B cell (primary cell): ENCODE measurements around the gene ISLR. TPM values are rescaled to one million over a fixed set of nuclear protein-coding genes. Genes with fewer than 3 reads are reported as not detected.

Experiments used
- ATAC-seq: fragments of 200-7000 bp; cut with Tn5 transposase; one replicate; pipeline ENCODE4 v1.10.0; 2021; ENCODE audit warnings: low read depth, mild to moderate bottlenecking, moderate number of reproducible peaks, moderate library complexity
- CTCF ChIA-PET: fragments of 350-600 bp; sonication (Branson Sonifier 250); formaldehyde crosslinking; loops from one replicate; lab custom pipeline; 2021; ENCODE audit warnings: antibody characterized with exemption, inconsistent platforms; lab: Charles Lee
- POLR2A ChIA-PET: fragments of 350-600 bp; sonication (Branson Sonifier 250); formaldehyde crosslinking; loops from one replicate; lab custom pipeline; 2021; ENCODE audit warnings: antibody characterized with exemption; lab: Charles Lee
- DNase-seq: peaks from one replicate; pipeline ENCODE4 v3.0.0; 2013
- H2AFZ ChIP-seq: 2 replicates; pipeline ENCODE4 v1.6.1; 2012; ENCODE audit warnings: mild to moderate bottlenecking, low read depth, low read length; ENCODE audit not compliant: insufficient read depth, poor library complexity, severe bottlenecking
- H3K27ac ChIP-seq, 2 donors: 1 replicate in 1 of 2; 2 replicates in 1 of 2; pipeline ENCODE4 v1.5.1; 2012 to 2013; ENCODE audit warnings: low read length in 2 of 2, mild to moderate bottlenecking in 2 of 2, moderate library complexity in 1 of 2
- H3K27me3 ChIP-seq, 4 experiments: fragments of 200-600 bp in 1 of 4; sonication (generic) in 1 of 4; replicated peaks in 1 of 4; 1 replicate in 2 of 4; 2 replicates in 2 of 4; pipeline versions ENCODE4 v1.6.1 to v1.7.0; 2013 to 2016; ENCODE audit warnings: low read length in 3 of 4, mild to moderate bottlenecking in 2 of 4, mixed read lengths in 1 of 4, moderate library complexity in 1 of 4; ENCODE audit not compliant: insufficient read depth in 4 of 4, control insufficient read depth in 3 of 4; ENCODE audit errors: control extremely low read depth in 1 of 4
- H3K36me3 ChIP-seq, 2 experiments: replicated peaks in 1 of 2; 1 replicate in 1 of 2; 2 replicates in 1 of 2; pipeline versions ENCODE4 v1.6.1 to v1.7.1; 2013; ENCODE audit warnings: low read length in 1 of 2; ENCODE audit not compliant: insufficient read depth in 2 of 2, control insufficient read depth in 1 of 2; ENCODE audit errors: control extremely low read depth in 1 of 2, extremely low read depth in 1 of 2
- H3K4me1 ChIP-seq, 2 donors: fragments of 200-600 bp in 1 of 2; sonication (generic) in 1 of 2; 1 replicate in 1 of 2; 2 replicates in 1 of 2; pipeline versions ENCODE4 v1.5.1 to v1.6.1; 2013 to 2017; ENCODE audit warnings: low read length in 2 of 2; ENCODE audit not compliant: control insufficient read depth in 2 of 2, insufficient read depth in 2 of 2
- H3K4me2 ChIP-seq: replicated peaks from 2 replicates; pipeline ENCODE3; 2012; ENCODE audit warnings: mild to moderate bottlenecking, low read depth, low read length; ENCODE audit not compliant: poor library complexity, severe bottlenecking
- H3K4me3 ChIP-seq, 5 experiments: fragments of 200-600 bp in 1 of 5; sonication (generic) in 1 of 5; 1 replicate in 3 of 5; 2 replicates in 2 of 5; pipeline versions ENCODE4 v1.5.1 to v1.7.0; 2011 to 2016; ENCODE audit warnings: low read length in 4 of 5, mild to moderate bottlenecking in 4 of 5, low read depth in 2 of 5, control low read depth in 1 of 5, moderate library complexity in 1 of 5; ENCODE audit not compliant: insufficient read depth in 1 of 5; ENCODE audit errors: control extremely low read depth in 1 of 5, extremely low read depth in 1 of 5
- H3K79me2 ChIP-seq: fragments of 200-600 bp; sonication (generic); one replicate; pipeline ENCODE4 v1.6.0; 2016; ENCODE audit warnings: low read length; ENCODE audit not compliant: control insufficient read depth, insufficient read depth
- H3K9ac ChIP-seq: fragments of 200-600 bp; sonication (generic); 2 replicates; pipeline ENCODE4 v1.6.1; 2017; ENCODE audit warnings: mild to moderate bottlenecking, low read length, moderate library complexity
- H3K9me3 ChIP-seq, 3 donors: one replicate each; pipeline versions ENCODE4 v1.6.1 to v1.7.1; 2013; ENCODE audit warnings: low read length in 2 of 3; ENCODE audit not compliant: control insufficient read depth in 2 of 3, insufficient read depth in 1 of 3; ENCODE audit errors: control extremely low read depth in 1 of 3
- H4K20me1 ChIP-seq: 2 replicates; pipeline ENCODE4 v1.6.0; 2012; ENCODE audit warnings: mild to moderate bottlenecking, low read length; ENCODE audit not compliant: insufficient read depth, control insufficient read depth, poor library complexity, severe bottlenecking
- H3K27ac Mint-ChIP-seq: one replicate; pipeline ENCODE4 v1.8.0; 2021; ENCODE audit warnings: mixed read lengths
- H3K27me3 Mint-ChIP-seq: one replicate; pipeline ENCODE4 v1.8.0; 2021; ENCODE audit warnings: mixed read lengths
- H3K4me1 Mint-ChIP-seq: one replicate; pipeline ENCODE4 v1.8.0; 2021; ENCODE audit warnings: mixed read lengths
- H3K4me3 Mint-ChIP-seq: one replicate; pipeline ENCODE4 v1.8.0; 2021; ENCODE audit warnings: mixed read lengths
- H3K9me3 Mint-ChIP-seq: one replicate; pipeline ENCODE4 v1.8.0; 2022; ENCODE audit warnings: mixed read lengths; ENCODE audit not compliant: insufficient read depth
- EZH2 ChIP-seq: IDR thresholded peaks from 2 replicates; pipeline ENCODE4 v1.6.1; 2012; ENCODE audit warnings: borderline replicate concordance, low read depth, mild to moderate bottlenecking, moderate library complexity, low read length; ENCODE audit not compliant: insufficient read depth, poor library complexity, severe bottlenecking
- WGBS: methylation state at CpG from one replicate; pipeline ENCODE4 v1.1.5; 2013; ENCODE audit warnings: missing lambda C conversion rate; ENCODE audit not compliant: insufficient coverage; 5-methylcytosine and 5-hydroxymethylcytosine counted together
- intact Hi-C: fragments of 100-400 bp; cut with micrococcal nuclease; formaldehyde crosslinking; loops from one replicate; pipeline ENCODE4 v1.10.0; 2022
- polyA plus RNA-seq: library from polyadenylated mRNA; depleted of rRNA; stranded (reverse); fragments of >200 nt; gene quantifications from 2 replicates; pipeline ENCODE4 v1.2.3, GENCODE V29; 2012
- total RNA-seq, 2 donors: library from RNA; stranded (reverse); fragments of 120-200 nt in 1 of 2; gene quantifications; 1 replicate in 1 of 2; 2 replicates in 1 of 2; pipeline versions ENCODE4 v1.2.3 to v1.2.4, GENCODE V29; 2013 to 2022
- TF ChIP-seq, protein P1 (sequence below): fragments of 200-600 bp; IDR thresholded peaks from one replicate; pipeline ENCODE4 v1.8.0; 2022; ENCODE audit warnings: antibody characterized with exemption, mild to moderate bottlenecking

Gene ISLR
- total and polyA plus RNA-seq, 2 donors (not counting 1 experiment from before 2014, with no cell fraction given), result not detected

DNA sequence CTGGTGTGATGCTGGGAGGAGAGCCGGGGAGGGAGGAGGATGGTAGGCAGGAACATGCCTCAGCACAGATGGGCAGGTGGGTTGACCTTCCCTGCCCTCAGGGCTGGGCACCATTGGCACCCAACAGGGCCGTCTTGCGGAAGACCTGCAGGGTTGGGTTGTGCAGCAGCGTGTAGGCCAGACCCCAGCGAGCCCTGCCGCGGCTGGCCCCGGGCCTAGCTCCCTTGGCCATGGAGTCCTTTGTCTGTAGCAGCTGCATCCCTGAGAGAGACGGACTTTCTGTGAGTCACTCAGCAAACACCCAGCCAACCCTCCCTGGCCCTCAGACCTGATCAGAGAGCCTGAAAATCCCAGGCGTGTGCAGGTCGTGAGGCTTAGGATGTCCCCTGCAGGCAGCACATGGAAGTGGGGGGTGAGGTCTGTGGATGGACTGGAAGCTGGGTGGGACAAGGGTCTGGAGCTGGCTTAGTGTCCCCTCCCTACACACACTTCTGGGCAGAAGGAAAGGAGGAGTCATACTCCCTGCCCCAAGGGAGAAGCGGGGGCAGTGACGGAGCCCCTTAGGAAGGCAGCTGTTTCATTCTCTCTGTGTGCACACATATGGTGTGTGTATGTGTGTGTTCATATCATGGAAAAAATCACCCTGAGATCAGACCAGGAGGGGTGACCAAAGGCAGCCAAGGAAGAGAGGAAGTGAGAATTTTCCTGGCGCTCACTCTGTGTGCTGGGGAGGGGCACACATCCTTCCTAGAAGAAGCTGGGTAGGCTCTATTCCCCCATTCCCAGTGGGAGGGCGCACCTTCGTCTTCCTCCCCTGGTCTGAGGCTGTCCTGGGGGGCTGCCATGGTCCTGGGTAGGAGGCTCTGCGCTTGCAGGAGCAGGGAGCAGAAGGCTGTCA is 6.7 kb downstream of the ISLR start:
- intact Hi-C loops, result no loop called here
- no peaks in the 10 kb centered on the region for H3K27me3 ChIP-seq
- no peaks in the 10 kb centered on the region for H3K4me1 ChIP-seq
- Mint-ChIP-seq H3K9me3 (no peaks in the 10 kb centered on the region), H3K27me3 (peaks cover 27% of the 10 kb centered on the region), H3K4me1 (no peaks in the 10 kb centered on the region), H3K27ac (no peak overlapping the region), H3K4me3 (no peak overlapping the region)
- H3K9me3 ChIP-seq, result peaks cover 0 to 2% (median 0%) of the 10 kb centered on the region in 3 donors
- DNase-seq (no peak), ATAC-seq (no peak)
- no peaks in the 10 kb centered on the region for H3K79me2 ChIP-seq
- H2AFZ ChIP-seq, result no peak overlapping the region
- no peak overlapping the region for H3K27ac ChIP-seq
- no peaks in the 10 kb centered on the region for H3K36me3 ChIP-seq
- no peak for TF ChIP-seq EZH2
- TF ChIP-seq, protein P1, sequence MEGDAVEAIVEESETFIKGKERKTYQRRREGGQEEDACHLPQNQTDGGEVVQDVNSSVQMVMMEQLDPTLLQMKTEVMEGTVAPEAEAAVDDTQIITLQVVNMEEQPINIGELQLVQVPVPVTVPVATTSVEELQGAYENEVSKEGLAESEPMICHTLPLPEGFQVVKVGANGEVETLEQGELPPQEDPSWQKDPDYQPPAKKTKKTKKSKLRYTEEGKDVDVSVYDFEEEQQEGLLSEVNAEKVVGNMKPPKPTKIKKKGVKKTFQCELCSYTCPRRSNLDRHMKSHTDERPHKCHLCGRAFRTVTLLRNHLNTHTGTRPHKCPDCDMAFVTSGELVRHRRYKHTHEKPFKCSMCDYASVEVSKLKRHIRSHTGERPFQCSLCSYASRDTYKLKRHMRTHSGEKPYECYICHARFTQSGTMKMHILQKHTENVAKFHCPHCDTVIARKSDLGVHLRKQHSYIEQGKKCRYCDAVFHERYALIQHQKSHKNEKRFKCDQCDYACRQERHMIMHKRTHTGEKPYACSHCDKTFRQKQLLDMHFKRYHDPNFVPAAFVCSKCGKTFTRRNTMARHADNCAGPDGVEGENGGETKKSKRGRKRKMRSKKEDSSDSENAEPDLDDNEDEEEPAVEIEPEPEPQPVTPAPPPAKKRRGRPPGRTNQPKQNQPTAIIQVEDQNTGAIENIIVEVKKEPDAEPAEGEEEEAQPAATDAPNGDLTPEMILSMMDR, result no peak
- no peak overlapping the region for H3K4me3 ChIP-seq
- WGBS, result 84% methylated on average over 12 of the region's 17 CpGs
- ChIA-PET CTCF (no interaction called here), POLR2A (no interaction called here)
- no peak overlapping the region for H3K9ac ChIP-seq
- H4K20me1 ChIP-seq, result no peaks in the 10 kb centered on the region
- H3K4me2 ChIP-seq, result no peak overlapping the region

DNA sequence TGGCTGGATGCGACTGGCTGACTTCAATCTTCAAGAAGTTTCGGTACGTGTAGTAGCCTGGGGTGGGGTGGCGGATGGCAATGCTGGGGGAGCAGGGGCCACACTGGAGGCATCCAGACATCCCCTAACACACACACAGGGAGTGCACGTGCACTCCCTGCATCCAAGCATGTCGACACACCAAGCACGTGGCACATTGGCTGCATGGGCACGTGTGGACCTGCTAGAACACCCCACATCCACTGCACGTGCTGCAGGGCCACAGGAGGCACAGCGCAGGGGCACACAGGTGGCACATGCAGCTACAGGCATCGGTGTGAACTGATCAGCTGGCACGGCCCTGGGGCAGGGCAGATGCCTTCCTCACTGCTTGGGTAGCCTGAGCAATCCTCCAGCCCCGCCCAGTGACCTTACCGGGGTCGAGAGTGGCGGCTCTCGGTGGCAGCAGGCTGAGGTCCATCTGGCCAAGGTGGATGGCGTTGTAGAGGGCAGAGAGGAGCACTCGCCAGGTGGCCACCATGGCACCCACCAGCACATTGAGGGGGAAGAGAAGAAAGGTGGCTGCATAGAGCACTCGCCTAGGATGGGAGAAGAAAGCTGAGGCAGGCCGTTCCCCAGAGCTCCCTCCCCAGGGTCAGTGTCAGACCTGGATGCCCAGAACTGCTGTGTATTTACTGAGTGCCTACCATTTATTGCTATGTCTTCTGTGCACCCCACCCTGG is 7.5 kb downstream of the ISLR start:
- H3K79me2 ChIP-seq, result no peaks in the 10 kb centered on the region
- H4K20me1 ChIP-seq, result no peaks in the 10 kb centered on the region
- ChIA-PET POLR2A (no interaction called here), CTCF (no interaction called here)
- H3K36me3 ChIP-seq, result no peaks in the 10 kb centered on the region
- H3K4me1 ChIP-seq, result no peaks in the 10 kb centered on the region
- H3K9ac ChIP-seq, result no peak overlapping the region
- ATAC-seq (no peak), DNase-seq (no peak)
- WGBS, result 84% methylated on average over 16 of the region's 21 CpGs
- H3K9me3 Mint-ChIP-seq, result no peaks in the 10 kb centered on the region
- TF ChIP-seq, protein P1, result no peak
- TF ChIP-seq EZH2, result no peak
- no peak overlapping the region for H3K4me2 ChIP-seq
- H3K4me3 ChIP-seq, result no peak overlapping the region
- intact Hi-C loops, result no loop called here
- H2AFZ ChIP-seq, result no peak overlapping the region
- no peak overlapping the region for H3K27ac Mint-ChIP-seq
- peaks cover 27% of the 10 kb centered on the region for H3K27me3 Mint-ChIP-seq
- no peak overlapping the region for H3K4me3 Mint-ChIP-seq
- no peaks in the 10 kb centered on the region for H3K9me3 ChIP-seq
- no peak overlapping the region for H3K27ac ChIP-seq
- no peaks in the 10 kb centered on the region for H3K4me1 Mint-ChIP-seq
- no peaks in the 10 kb centered on the region for H3K27me3 ChIP-seq
